ENCODE data around the gene WNT11. TPM values are rescaled to one million over a fixed set of nuclear protein-coding genes. Genes with fewer than 3 reads are reported as not detected.

Gene WNT11
- total RNA-seq, 1 donor from 2014 or later = 3.6 TPM

- H3K9me3 Mint-ChIP-seq (ENCODE audit: unreplicated experiment) = no peaks in the 10 kb centered on the region
- peaks cover 7% of the 10 kb centered on the region for H3K27me3 Mint-ChIP-seq (ENCODE audit: unreplicated experiment)
- TF ChIP-seq CTCF (IDR thresholded peaks at IDR 0.05; ENCODE audit: unreplicated experiment) = no peak
- peaks cover 10% of the 10 kb centered on the region for H3K4me1 Mint-ChIP-seq (ENCODE audit: unreplicated experiment)
- no peaks in the 10 kb centered on the region for H3K36me3 Mint-ChIP-seq (ENCODE audit: low read depth, unreplicated experiment)
- no peak for DNase-seq (ENCODE audit: low spot score)
- H3K27ac Mint-ChIP-seq (ENCODE audit: unreplicated experiment) = no peak overlapping the region
- H3K4me3 Mint-ChIP-seq (ENCODE audit: unreplicated experiment) = no peak overlapping the region
Measured at GRCh38 chr11:76159983-76160661, 46.2 kb downstream of the WNT11 start.

- Mint-ChIP-seq H3K36me3 (ENCODE audit: low read depth, unreplicated experiment) (no peaks in the 10 kb centered on the region), H3K9me3 (ENCODE audit: unreplicated experiment) (no peaks in the 10 kb centered on the region), H3K27ac (ENCODE audit: unreplicated experiment) (no peak overlapping the region), H3K4me1 (ENCODE audit: unreplicated experiment) (peaks cover 10% of the 10 kb centered on the region), H3K4me3 (ENCODE audit: unreplicated experiment) (no peak overlapping the region), H3K27me3 (ENCODE audit: unreplicated experiment) (peaks cover 7% of the 10 kb centered on the region)
- TF ChIP-seq CTCF (IDR thresholded peaks at IDR 0.05; ENCODE audit: unreplicated experiment) = no peak
- DNase-seq (ENCODE audit: low spot score) = no peak
Measured at GRCh38 chr11:76159303-76159937, 46.9 kb downstream of the WNT11 start.

- H3K4me3 Mint-ChIP-seq (ENCODE audit: unreplicated experiment) = no peak overlapping the region
- DNase-seq (ENCODE audit: low spot score) = no peak
Measured at GRCh38 chr11:76158394-76159302, 47.7 kb downstream of the WNT11 start.

GRCh38 chr11:76157891-76158290 is 48.4 kb downstream of the WNT11 start:
- H3K27ac Mint-ChIP-seq (ENCODE audit: unreplicated experiment) = no peak overlapping the region
- no peak overlapping the region for H3K4me3 Mint-ChIP-seq (ENCODE audit: unreplicated experiment)
- no peaks in the 10 kb centered on the region for H3K9me3 Mint-ChIP-seq (ENCODE audit: unreplicated experiment)
- H3K27me3 Mint-ChIP-seq (ENCODE audit: unreplicated experiment) = peaks cover 2% of the 10 kb centered on the region
- TF ChIP-seq CTCF (IDR thresholded peaks at IDR 0.05; ENCODE audit: unreplicated experiment) = no peak
- peaks cover 22% of the 10 kb centered on the region for H3K4me1 Mint-ChIP-seq (ENCODE audit: unreplicated experiment)
- no peak for DNase-seq (ENCODE audit: low spot score)
- no peaks in the 10 kb centered on the region for H3K36me3 Mint-ChIP-seq (ENCODE audit: low read depth, unreplicated experiment)

More at GRCh38 chr11:76158394-76159302, 47.7 kb downstream of the WNT11 start:
- no peak for TF ChIP-seq CTCF (IDR thresholded peaks at IDR 0.05; ENCODE audit: unreplicated experiment)
- Mint-ChIP-seq H3K36me3 (ENCODE audit: low read depth, unreplicated experiment) (no peaks in the 10 kb centered on the region), H3K27ac (ENCODE audit: unreplicated experiment) (no peak overlapping the region), H3K27me3 (ENCODE audit: unreplicated experiment) (peaks cover 5% of the 10 kb centered on the region), H3K9me3 (ENCODE audit: unreplicated experiment) (no peaks in the 10 kb centered on the region), H3K4me1 (ENCODE audit: unreplicated experiment) (peaks cover 15% of the 10 kb centered on the region)
